Stimulated activated CD4-positive, alpha-beta T cell treated with anti-CD3 and anti-CD28 coated beads, Interleukin-15, amount 100 ng/mL, for 1 hour (primary cell): ENCODE results near the gene DNAAF5.
"Not testable (repeated sequence)": the region's sequence is repeated elsewhere in the genome, so short reads cannot be mapped to it uniquely, and the experiment has no call there.

Experiments
- DNase-seq, 2 donors: peaks; one replicate each; pipeline ENCODE4 v3.0.0-alpha.2; 2020; ENCODE audit warnings: low read depth in 1 of 2, low spot score in 1 of 2

DNAAF5 gene

DNA sequence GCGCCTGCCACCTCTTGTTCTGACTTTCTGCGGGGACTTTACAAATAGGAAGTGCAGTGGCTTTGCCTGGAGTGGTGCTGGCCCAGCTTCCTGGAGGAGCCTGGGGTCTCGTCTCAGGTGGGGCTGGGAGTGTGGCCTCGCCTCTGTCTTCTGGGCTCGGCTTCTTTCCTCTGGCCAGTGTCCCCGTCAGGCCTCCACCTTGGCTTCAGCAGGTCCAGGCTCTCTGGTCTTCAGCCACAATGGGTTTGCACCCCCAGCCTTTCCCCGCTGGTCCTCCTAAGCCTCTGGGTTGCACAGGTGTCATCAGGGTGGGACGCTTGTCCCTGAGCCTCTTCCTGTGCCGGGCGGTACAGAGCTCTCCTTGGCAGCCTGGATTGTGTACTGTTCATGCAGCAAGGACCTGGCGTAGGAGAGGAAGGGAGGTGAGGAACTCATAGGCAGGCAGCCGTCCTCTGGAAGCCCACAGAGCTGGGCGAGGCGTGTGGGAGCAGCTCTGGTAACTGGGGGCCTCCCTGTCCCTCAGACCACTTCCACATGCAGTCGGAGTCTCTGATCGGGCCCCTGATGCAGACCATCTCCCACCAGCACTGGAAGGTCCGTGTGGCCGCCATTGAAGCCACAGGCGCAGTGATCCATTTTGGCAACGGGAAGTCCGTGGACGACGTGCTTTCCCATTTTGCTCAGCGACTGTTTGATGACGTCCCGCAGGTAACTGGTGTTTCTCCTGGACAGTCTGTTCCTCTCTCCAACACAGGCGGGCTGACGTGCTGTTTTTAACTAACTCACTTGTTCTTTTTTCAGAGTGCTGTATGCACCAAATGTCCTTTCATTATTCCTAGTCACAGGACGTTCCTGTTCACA is 2.9 kb downstream of the DNAAF5 start:
- no peak for DNase-seq

DNA sequence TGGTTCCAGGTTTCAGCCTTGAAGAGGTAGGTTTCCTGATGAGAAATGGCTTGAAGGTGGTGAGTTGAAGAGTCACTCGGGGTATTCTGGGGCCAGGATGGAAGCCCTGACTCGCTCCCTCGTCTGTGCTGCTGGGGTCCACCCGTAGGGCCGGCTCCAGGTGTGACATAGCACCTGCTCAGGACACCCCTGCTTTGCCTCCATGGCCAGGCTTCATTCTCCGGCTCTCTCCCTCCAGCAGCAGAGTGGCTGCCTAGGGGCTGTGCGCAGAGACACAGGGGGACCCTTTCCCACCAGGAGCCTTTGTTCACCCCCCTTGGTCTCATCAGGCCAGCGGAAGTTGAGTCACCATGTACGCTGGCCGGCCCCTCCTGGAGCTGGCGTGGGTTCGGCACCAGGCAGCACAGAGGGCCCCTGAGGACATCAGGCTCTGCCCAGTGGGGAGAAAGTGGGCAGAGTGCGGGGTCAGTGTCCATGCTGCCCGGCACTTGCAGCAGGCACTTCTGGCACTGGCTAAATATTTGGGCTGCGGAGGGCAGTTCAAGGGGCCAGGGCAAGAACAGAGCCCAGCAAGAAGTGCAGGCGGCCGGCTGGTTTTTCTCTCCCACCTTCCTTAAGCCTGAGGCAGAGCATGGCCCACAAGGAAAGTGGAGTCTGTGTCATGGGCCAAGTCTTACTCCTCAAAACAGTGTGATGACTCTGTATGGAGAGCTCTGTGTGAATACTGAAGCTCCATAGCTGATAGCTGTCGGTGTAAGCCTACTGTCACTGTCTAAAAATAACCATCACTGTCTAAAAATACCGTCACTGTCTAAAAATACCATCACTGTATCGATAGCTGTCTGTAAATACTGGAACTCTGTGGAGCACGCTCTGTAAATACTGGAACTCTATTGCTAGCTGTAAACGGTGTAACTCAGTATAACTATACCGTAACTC is 4.3 kb downstream of the DNAAF5 start:
- no peak for DNase-seq

DNA sequence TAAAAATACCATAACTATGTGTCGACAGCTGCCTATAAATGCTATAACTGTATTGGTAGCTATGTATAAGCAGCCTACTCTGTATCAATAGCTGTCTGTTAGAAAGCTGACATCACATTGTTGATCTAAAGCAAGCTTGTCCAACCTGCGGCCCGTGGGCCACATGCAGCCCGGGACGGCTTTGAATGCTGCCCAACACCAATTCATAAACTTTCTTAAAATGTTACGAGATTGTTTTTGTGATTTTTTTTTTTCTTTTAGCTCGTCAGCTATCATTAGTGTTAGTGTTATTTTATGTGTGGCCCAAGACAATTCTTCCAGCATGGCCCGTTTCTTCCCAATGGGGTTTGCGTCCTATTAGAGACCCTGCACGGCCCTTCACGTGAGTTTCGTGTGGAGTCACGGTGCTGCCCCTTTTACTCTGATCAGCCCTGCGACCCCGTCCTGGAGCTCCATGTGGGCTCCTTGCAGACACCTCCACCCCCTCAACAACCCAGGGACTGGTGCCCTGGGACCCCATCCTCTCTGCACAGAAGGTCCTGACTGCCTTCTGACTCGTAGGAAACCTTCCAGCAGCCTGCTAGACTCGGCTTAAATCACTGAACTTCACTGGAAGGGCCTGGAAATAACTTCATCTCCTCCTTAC is 5.1 kb downstream of the DNAAF5 start:
- DNase-seq: no peak

DNA sequence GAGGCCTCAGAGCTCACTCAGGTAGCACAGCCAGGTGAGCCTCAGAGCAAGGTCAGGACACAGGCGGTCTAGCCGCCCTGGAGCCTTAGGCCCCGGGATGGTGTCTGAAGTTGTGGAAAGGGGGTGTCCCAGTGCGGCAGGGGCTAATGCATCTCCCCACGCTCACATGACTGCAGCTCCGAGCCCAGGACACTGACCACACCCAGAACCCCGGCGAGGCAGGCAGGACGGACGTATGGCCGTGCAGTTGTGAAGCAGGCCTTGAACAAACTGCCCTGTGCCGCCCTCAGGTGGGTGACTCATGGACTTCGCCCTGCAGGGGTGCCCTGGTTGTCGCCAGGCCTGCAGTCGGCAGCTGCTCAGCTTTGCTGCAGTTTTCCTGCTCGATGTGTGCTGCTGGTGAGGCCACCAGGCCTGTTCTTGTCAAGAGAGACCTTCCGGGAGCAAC is 5.6 kb downstream of the DNAAF5 start:
- DNase-seq: no peak

DNA sequence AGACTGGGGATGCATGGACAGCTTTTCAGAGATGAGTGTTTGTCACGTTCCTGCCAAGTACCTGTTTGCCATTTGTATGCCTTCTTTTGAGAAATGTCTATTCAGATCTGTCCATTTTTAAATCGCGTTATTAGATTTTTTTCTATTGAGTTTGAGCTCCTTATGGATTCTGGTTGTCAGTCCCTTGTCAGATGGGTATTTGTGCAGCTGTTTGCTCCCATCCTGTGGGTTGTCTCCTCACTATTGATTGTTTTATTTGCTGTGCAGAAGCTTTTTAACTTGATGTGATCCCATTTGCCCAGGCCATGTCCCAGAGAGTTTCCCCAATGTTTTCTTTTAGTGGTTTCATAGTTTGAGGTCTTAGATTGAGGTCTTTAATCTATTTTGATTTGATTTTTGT is 6.1 kb downstream of the DNAAF5 start:
- no peak for DNase-seq

DNA sequence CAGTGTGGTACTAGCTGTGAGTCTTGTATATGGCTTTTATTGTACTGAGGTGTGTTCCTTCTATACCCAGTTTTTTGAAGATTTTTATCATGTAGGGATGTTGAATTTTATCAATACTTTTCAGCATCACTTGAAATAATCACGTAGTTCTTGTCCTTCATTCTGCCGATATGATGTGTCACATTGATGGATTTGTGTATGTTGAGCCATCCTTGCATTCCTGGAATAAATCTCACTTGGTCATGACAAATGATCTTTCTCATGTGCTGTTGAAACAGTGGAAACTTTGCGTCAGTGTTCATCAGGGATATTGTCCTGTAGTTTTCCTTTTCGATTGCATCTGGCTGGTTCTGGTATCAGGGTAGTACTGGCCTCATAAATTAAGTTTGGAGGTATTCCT is 7.7 kb downstream of the DNAAF5 start:
- DNase-seq: no peak

DNA sequence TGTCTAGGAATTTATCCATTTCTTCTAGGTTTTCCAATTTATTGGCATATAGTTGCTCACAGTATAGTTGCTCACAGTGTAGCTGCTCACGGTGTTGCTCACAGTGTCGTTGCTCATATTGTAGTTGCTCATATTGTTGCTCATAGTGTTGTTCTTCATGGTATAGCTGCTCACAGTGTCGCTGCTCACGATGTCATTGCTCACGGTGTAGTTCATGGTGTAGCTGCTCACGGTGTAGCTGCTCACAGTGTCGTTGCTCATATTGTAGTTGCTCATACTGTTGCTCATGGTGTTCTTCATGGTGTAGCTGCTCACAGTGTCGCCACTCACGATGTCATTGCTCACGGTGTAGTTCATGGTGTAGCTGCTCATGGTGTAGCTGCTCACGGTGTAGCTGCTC is 8.3 kb downstream of the DNAAF5 start:
- no peak for DNase-seq

DNA sequence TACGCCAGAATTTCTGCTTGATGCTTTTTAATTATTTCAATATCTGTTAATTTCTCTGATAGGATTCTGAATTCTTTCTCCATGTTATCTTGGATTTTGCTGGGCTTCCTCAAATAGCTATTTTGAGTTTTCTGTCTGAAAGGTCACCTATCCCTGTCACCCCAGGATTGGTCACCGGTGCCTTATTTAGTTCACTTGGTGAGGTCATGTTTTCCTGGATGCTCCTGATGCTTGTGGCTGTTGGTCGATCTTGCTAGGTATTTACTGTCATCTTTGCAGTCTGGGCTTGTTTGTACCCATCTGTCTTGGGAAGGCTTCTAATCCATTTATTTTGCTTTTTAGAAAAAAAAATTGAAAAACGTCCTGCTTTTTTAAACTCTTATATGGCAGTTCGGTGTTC is 11.7 kb downstream of the DNAAF5 start:
- DNase-seq: no peak

DNA sequence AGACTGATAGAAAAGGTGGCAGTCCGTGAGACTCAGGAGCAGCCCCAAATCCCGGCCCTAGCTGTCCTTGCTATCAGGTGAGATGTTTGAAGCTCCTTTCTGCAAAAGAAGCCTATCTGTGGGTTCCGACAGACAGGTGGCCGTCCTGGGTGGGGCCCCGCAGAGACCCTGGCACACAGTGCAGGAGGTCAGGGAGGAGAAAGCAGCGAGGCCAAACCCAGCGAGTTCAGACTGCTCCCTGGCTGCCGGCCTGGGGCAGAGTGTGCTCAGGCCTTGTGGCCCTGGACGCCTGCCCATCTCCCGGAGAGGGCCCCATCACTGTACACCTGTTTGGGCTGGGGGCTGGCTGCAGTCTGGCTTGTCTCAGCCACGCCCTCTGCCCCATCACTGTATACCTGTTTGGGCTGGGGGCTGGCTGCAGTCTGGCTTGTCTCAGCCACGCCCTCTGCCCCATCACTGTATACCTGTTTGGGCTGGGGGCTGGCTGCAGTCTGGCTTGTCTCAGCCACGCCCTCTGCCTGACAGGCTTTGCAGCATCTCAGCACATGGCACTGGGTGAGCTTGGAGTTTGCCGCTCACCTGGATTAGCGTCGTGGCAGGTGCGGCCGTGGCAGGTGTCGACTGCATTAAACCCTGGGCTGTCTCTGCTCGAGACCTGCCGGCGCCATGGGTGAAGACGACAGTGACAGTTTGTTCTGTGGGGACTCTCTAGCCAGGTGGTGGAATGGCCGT is 12.4 kb downstream of the DNAAF5 start:
- DNase-seq: no peak

DNA sequence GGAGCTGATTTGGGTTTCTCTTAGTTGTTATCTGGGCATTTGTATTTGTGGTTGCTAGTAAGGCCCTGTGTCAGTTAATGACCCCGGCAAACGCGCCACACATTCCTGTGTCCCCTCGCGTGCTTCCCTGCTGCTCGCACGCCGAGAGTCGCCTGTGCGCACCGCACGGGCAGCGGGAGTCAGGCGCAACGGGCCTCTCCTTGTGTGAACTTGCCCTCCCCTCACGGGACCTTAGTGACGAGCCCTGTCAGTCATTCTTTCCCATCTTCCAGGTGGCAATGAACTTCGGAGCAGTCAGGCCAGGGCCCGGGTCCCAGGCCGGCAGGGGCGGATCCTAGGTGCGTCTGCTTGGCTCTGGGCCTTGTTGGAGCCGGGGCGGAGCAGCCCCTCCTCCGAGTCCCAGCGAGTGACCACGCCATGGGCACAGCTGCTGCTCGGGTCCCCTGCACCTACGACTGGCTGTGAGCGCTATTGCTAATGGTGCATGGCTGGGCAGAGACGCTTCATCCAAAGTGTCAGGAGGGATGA is 13.0 kb downstream of the DNAAF5 start:
- DNase-seq: no peak

DNA sequence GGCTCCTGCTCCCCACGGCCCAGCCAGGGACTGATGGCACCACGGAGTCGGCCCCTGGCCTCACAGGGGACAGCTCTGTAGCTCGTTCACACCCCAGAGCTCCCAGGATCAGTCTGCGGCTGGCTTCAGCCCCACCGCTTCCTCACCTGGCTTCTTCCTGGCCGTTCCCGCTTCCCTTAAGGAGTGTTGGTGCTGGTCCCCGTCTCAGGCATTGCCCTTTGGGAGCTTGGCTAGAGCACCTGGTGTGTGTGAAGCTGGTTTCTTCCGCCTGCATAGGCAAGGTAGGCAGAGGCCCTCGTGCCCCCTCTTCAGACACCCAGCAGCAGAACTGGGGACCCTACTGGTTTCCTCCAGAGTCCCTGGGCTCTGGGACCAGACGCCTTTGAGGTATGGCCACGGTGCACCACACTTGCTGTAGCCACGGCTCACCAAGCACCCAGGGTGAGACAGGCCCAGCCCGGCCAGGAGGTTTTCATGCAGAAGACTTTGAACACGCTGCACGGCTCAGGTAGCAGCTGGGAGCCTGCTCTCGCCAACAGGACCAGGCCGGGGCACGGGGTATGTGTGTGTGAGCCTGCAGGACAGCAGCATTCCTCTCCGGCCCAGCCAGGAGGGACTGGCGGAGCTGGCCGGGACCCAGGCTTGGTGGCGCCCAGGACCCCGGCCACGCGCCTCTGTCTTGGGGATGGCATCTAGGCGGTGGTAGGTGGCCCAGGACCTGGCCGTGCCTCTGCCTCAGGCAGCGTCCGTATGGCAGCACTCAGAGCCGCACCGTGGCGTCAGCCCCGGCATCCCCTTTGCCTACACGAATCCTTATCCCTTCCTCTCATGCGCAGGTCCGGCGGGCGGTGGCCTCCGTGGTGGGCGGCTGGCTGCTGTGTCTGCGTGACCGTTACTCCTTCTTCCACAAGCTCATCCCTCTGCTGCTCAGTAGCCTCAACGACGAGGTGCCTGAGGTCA is 13.8 kb downstream of the DNAAF5 start:
- DNase-seq: no peak

DNA sequence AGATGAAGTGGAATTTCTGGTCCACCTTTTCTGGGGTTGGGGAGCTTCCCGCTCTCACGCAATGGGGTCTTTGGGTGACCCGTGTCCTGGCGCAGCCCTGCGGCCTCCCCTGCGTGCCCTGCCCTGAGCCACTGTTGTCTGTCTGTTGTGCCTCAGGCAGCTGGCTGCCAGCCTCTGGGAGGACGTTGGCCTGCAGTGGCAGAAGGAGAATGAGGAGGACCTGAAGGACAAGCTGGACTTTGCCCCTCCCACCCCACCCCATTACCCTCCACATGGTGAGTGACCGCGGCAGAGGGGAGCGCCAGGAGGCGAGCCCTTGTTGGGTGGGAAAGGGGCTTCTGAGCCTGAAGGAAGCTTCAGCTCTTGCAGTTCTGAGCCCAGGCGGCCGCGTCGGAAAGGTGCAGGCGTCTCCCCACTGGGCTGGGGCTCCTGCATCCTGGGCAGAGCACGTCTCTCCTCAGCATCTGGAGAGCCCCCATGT is 14.7 kb downstream of the DNAAF5 start:
- no peak for DNase-seq

DNA sequence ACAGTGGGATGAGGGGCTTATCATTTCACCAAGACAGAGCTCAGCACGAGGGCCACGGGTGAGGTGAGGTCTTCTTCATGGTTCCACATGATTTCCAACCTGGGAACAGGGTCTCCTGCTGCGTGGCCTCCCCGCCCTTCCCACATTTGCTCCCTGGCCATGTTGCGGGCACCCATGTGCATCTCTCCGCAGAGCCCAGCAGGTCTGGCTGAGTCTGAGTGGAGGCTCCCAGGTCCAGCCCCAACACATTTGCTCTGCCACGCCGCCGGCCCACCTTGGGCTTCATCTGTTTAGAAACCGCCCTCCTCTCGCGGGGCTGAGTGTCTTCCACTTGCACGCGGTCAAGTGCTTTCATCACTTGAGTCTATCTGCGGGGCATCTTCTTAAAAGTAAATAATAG is 15.4 kb downstream of the DNAAF5 start:
- DNase-seq: no peak

DNA sequence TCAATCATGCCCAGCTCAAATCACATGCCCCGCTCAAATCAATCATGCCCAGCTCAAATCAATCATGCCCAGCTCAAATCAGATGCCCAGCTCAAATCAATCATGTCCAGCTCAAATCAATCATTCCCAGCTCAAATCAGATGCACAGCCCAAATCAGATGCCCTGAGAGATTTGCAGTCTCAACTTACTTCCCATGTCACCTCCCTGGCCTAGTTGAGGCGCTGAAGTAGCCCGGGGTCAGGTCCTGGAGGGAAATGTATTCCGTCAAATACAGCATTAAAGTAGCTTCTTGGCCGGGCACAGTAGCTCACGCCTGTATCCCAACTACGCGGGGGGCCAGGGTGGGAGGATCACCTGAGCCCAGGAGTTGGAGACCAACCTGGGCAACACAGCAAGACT is 16.3 kb downstream of the DNAAF5 start:
- DNase-seq: no peak

DNA sequence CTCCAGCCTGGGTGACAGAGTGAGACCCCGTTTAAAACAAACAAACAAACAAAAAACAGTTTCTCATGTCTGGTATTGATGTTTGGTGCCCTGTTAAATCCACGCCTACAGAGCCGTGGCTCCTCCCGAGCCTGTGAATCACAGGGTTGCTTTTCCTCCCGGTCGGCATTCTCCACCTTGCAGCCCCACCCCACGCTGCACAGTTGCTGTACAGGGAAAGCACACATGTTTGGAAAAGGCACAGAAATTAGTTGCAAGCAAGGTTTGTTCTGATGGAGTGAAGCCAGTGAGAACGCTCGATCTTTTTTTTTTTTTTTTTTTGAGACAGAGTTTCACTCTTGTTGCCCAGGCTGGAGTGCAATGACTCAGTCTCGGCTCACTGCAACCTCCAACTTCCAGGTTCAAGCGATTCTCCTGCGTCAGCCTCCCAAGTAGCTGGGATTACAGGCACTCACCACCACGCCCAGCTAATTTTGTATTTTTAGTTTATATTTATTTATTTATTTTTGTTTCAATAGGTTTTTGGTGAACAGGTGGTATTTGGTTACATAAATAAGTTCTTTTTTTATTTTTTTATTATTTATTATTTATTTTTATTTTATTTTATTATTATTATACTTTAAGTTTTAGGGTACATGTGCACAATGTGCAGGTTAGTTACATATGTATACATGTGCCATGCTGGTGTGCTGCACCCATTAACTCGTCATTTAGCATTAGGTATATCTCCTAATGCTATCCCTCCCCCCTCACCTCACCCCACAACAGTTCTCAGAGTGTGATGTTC is 17.0 kb downstream of the DNAAF5 start:
- DNase-seq: not testable (repeated sequence)

DNA sequence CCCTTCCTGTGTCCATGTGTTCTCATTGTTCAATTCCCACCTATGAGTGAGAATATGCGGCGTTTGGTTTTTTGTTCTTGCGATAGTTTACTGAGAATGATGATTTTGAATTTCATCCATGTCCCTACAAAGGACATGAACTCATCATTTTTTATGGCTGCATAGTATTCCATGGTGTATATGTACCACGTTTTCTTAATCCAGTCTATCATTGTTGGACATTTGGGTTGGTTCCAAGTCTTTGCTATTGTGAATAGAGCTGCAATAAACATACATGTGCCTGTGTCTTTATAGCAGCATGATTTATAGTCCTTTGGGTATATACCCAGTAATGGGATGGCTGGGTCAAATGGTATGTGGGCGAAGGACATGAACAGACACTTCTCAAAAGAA is 17.6 kb downstream of the DNAAF5 start:
- DNase-seq: not testable (repeated sequence)

DNA sequence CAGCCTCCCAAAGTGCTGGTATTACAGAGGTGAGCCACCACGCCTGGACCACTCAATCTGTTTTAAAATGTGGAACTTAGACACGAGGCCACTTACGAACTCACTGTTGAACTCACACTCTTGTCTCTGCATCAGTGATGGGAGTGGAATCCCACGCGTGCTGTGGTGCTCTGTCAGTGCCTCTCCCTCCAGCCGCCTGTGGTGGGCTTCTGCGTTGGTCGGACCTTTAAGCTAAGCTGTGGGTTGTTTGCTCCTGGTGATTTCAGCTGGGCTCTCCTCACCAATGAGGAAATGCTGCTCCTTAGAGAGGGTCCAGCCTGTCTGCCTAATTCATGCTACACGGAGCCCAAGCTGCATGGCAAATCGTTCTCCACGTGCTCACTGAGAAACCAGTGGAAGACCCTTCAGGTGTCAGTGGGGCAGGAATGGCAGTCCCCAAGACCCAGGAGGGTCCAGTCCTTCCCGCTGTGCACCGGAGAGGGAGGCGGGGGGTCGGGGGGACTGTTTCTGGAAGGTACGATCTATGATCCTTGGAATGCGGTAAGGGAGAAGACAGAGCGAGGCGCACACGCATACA is 18.4 kb downstream of the DNAAF5 start:
- no peak for DNase-seq

DNA sequence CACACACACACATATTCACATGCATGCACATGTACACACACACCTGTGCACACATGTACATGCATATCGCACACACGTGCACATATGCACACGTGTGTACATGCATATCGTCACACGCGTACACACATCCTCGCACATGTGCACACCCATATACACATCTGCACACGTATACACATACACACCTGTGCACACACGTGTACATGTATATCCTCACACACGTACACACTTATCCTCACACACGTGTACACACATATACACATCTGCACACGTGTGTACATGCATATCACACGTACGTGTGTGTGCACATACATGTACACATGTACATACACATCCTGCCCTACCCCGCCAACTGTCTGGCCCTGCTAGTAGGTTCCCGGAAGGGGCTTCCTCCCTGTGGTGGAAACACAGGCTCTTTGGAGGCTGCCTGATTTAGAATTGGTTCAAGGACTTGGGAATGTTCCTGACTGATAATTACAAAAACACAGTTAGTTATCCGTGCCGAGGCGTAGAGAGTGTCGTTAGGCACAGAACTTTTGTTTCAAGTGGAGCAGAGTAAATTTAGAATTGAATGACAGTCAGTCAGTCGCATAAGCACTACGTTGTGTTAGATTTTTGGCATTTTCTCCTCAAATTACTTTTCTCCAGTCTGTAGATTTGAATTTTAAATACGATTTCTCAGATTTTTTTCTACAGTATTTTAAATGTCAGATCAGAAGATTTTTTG is 19.1 kb downstream of the DNAAF5 start:
- no peak for DNase-seq
